Dermis blood vessel endothelial cell (primary cell): ENCODE results near the gene SPRED1. TPM values are rescaled to one million over a fixed set of nuclear protein-coding genes. Genes with fewer than 3 reads are reported as not detected.

Source experiments
- DNase-seq: peaks from one replicate; pipeline ENCODE4 v3.0.0; 2010
- total RNA-seq: library from RNA; depleted of rRNA; stranded (reverse); fragments of >200 nt; gene quantifications from 2 replicates; pipeline ENCODE4 v1.2.3, GENCODE V29; 2014

SPRED1 gene
- total RNA-seq, 1 donor from 2014 or later, result 15.8 TPM

GRCh38 chr15:38367476-38367875 is 114.8 kb downstream of the SPRED1 start:
- no peak for DNase-seq

GRCh38 chr15:38369936-38370478 is 117.4 kb downstream of the SPRED1 start:
- no peak for DNase-seq

GRCh38 chr15:38373016-38373415 is 120.4 kb downstream of the SPRED1 start:
- DNase-seq, result no peak

GRCh38 chr15:38374029-38374428 is 121.4 kb downstream of the SPRED1 start:
- no peak for DNase-seq

GRCh38 chr15:38374556-38374955 is 121.9 kb downstream of the SPRED1 start:
- DNase-seq, result no peak

GRCh38 chr15:38376081-38376480 is 123.4 kb downstream of the SPRED1 start:
- DNase-seq, result no peak

GRCh38 chr15:38377636-38378035 is 125.0 kb downstream of the SPRED1 start:
- peak; percentile 23 for DNase-seq

GRCh38 chr15:38378161-38378560 is 125.5 kb downstream of the SPRED1 start:
- DNase-seq, result peak; percentile 86

GRCh38 chr15:38389924-38390542 is 137.4 kb downstream of the SPRED1 start:
- DNase-seq, result peak; percentile 81

- DNase-seq, result no peak
These were observed 138.6 kb downstream of the SPRED1 start for GRCh38 chr15:38391191-38391590.

- DNase-seq, result peak; percentile 68
These were observed 145.5 kb downstream of the SPRED1 start for GRCh38 chr15:38398134-38398533.

- no peak for DNase-seq
These were observed 148.5 kb downstream of the SPRED1 start for GRCh38 chr15:38401106-38401505.

- no peak for DNase-seq
These were observed 149.1 kb downstream of the SPRED1 start for GRCh38 chr15:38401701-38402100.

GRCh38 chr15:38406436-38406835 is 153.8 kb downstream of the SPRED1 start:
- no peak for DNase-seq

Other genes with a start within 250 kb of the SPRED1 start
- gene FAM98B, start 201.3 kb downstream of the SPRED1 start, total RNA-seq, result 7.0 and 8.8 TPM in 2 replicates